Measurements from ENCODE around the gene SORL1. TPM values are rescaled to one million over a fixed set of nuclear protein-coding genes. Genes with fewer than 3 reads are reported as not detected.

The SORL1 gene
- total RNA-seq, 3 donors from 2014 or later: 58.3 to 195 (median 109) TPM

DNA sequence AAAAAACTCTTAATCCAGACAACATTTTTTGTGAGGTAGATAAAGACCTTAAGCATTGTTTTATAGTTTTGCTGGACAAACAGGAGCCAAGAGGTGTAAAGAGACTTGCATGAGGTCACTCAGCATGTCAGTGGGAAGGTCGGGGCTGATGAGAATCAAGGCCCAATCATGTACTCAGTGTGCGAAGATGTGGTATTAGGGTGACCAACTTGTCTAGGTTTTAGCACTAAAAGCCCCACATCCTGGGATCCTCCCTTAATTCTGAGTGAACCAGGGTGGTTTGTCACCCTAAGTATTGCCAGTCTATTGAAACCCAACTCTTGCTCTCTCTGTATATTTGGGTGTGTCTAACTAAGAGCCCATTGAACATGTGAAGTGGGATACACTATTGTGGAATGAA is 20.2 kb downstream of the SORL1 start:
- intact Hi-C loops (cut with DNase I, micrococcal nuclease): no loop called here
- TF ChIP-seq, protein P1, sequence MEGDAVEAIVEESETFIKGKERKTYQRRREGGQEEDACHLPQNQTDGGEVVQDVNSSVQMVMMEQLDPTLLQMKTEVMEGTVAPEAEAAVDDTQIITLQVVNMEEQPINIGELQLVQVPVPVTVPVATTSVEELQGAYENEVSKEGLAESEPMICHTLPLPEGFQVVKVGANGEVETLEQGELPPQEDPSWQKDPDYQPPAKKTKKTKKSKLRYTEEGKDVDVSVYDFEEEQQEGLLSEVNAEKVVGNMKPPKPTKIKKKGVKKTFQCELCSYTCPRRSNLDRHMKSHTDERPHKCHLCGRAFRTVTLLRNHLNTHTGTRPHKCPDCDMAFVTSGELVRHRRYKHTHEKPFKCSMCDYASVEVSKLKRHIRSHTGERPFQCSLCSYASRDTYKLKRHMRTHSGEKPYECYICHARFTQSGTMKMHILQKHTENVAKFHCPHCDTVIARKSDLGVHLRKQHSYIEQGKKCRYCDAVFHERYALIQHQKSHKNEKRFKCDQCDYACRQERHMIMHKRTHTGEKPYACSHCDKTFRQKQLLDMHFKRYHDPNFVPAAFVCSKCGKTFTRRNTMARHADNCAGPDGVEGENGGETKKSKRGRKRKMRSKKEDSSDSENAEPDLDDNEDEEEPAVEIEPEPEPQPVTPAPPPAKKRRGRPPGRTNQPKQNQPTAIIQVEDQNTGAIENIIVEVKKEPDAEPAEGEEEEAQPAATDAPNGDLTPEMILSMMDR (IDR thresholded peaks at IDR 0.05): no peak

DNA sequence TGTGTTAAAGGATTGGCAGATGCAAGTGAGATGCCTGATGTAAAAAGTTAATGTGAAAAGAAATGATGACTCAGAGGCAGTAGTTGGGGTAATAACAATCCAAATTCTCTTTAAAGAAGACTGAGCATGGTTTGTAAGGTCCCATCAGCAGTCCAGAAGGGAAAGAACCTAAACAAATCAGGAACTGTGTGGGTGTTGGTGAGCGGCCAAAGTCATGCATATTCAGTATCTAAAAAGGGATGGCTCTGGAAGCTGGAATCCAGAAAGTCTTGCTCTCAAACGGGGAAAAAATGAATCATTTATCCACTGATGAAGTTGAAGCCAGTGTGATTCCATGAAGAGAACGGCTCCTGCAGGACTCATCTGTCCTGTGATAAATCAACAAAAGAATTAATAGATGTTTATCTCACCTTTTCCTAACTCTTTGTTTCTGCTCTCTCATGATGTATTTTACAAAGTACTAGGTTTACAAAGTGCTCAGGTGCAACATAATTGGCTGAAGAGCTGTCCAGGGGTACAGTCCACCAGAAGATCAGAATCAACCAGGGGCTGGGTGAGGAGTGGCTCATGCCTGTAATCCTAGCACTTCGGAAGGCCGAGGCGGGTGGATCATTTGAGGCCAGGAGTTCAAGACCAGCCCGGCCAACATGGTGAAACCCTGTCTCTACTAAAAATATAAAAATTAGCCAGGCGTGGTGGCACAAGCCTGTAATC is 21.1 kb downstream of the SORL1 start:
- TF ChIP-seq, protein P1 (IDR thresholded peaks at IDR 0.05): no peak
- DNase-seq (no peak), ATAC-seq (no peak)

More for the DNA sequence above, 20.2 kb downstream of the SORL1 start:
- H3K4me1 ChIP-seq (ENCODE audit: low read depth): peaks cover 6% of the 10 kb centered on the region
- ATAC-seq (no peak), DNase-seq (no peak)
- no peaks in the 10 kb centered on the region for H3K36me3 ChIP-seq (ENCODE audit: low read depth)
- H3K9me3 ChIP-seq: no peaks in the 10 kb centered on the region
- no peak overlapping the region for H3K4me3 ChIP-seq

DNA sequence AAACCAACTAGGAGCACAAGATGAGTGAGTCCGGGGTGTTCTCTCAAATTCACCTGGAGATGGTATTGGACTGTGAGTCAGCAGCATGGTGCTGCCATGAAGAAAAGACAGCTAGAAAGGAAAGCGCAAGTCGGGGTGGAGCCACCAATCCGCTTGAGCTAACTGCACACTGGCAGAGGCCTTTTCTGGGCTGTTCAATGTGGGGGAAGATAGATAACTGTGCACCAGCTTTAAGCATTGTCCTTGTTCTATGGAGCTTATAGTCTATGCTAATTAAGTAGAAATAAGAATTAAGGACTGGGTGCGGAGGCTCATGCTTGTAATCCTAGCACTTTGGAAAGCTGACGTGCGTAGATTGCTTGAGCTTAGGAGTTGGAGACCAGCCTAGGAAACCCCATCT is 22.6 kb downstream of the SORL1 start:
- ATAC-seq: no peak
- DNase-seq: no peak
- Histone ChIP-seq H3K4me1 (ENCODE audit: low read depth) (no peaks in the 10 kb centered on the region), H3K9me3 (no peaks in the 10 kb centered on the region), H3K36me3 (ENCODE audit: low read depth) (no peaks in the 10 kb centered on the region), H3K4me3 (no peak overlapping the region)
- intact Hi-C loops (cut with DNase I, micrococcal nuclease): no loop called here
- TF ChIP-seq, protein P1 (IDR thresholded peaks at IDR 0.05): no peak

More for the DNA sequence above, 21.1 kb downstream of the SORL1 start:
- H3K4me1 ChIP-seq (ENCODE audit: low read depth): no peaks in the 10 kb centered on the region
- H3K9me3 ChIP-seq: no peaks in the 10 kb centered on the region
- intact Hi-C loops (cut with DNase I, micrococcal nuclease): no loop called here
- H3K4me3 ChIP-seq: no peak overlapping the region
- H3K36me3 ChIP-seq (ENCODE audit: low read depth): no peaks in the 10 kb centered on the region

DNA sequence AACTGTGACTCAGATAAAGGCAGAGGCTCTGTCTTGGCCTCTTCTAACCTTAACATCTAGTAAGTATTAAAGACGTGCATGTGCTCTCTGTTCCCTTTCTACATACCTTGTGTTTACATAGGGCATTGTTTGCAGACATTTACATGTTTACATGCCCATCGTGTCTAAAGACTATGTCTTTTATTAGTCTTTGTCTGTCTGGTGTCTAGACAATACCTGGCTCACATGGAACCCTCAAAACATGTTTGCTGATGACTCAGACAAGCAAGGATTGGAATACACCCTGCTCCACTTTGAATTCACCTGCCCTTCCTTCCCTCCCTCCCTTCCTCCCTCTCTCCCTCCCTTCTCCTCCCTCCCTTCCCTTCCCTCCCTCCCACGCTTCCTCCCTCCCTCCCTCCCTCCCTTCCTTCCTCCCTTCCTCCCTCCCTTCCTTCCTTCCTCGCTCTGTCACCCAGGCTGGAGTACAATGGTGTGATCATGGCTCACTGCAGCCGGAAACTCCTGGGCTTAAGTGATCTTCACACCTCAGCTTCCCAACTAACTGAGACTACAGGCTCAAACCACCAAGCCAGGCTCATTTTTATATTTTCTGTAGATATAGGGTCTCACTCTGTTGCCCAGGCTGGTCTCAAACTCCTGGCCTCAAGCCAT is 24.4 kb downstream of the SORL1 start:
- no peaks in the 10 kb centered on the region for H3K36me3 ChIP-seq (ENCODE audit: low read depth)
- no peak for DNase-seq
- ATAC-seq: peak; percentile 94
- TF ChIP-seq, protein P1 (IDR thresholded peaks at IDR 0.05): no peak
- H3K9me3 ChIP-seq: no peaks in the 10 kb centered on the region
- no peak overlapping the region for H3K4me3 ChIP-seq
- no peaks in the 10 kb centered on the region for H3K4me1 ChIP-seq (ENCODE audit: low read depth)
- intact Hi-C loops (cut with DNase I, micrococcal nuclease): no loop called here

DNA sequence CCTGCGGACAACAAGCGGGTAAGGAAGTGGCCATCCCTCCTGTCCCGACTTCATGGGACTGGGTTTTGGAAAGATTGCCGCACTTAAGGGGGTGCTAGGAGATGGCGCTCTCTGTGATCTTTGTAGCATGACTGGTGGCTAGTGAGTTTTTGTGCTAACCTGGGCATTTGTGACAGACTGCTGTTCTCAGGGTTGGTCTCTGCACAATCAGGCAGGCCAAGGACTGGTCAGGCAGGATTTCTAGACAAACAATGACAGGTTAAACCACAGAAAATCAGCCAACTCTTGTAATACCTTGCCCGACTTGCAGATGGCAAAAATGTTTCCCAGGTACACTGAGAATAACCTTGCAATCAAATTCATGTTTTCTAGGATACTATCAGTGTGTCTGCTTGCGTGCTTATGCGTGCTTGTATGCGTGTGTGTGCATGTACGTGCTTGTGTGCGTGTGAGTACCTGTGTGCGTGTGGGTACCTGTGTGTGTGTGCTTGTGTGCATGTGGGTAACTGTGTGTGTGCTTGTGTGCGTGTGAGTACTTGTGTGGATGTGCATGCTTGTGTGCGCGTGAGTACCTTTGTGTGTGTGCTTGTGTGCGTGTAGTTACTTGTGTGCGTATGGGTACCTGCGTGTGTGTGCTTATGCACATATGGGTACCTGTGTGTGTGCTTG is 26.2 kb downstream of the SORL1 start:
- intact Hi-C loops (cut with DNase I, micrococcal nuclease): no loop called here
- Histone ChIP-seq H3K4me3 (no peak overlapping the region), H3K36me3 (ENCODE audit: low read depth) (no peaks in the 10 kb centered on the region), H3K9me3 (no peaks in the 10 kb centered on the region), H3K4me1 (ENCODE audit: low read depth) (no peaks in the 10 kb centered on the region)
- TF ChIP-seq, protein P1 (IDR thresholded peaks at IDR 0.05): no peak
- no peak for ATAC-seq
- no peak for DNase-seq

Data from mucosa of descending colon (tissue), 3 donors.